ENCODE data around the gene TMEM232.
"Not testable (repeated sequence)": the region's sequence is repeated elsewhere in the genome, so short reads cannot be mapped to it uniquely, and the experiment has no call there.

TMEM232 gene

GRCh38 chr5:110616009-110616408 lies 110.5 kb downstream of the TMEM232 start:
- DNase-seq: no peak

DNA sequence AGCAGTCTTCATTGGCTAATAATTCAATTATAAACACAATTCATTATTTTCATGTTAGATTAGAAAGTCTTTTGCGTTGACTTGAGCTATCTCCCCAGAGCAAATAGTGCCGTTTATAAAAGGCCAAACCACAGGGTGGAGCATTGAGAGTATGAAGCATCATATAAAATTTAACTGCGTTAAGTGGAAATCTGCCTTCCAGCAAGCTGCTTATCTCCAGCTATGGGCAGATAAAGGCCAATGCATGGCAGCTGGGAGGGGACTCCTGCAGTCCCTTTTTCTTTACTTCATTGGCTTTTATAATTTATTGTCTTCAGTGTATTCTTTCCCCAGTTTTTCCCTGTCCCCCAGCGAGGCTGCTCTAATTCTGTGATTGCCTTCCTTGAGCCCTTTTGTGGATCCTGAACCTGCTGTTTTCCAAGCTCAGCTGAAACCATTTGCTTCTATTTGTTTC lies 113.7 kb downstream of the TMEM232 start:
- DNase-seq: no peak

GRCh38 chr5:110611817-110612216 lies 114.7 kb downstream of the TMEM232 start:
- DNase-seq: no peak

GRCh38 chr5:110594866-110595265 lies 131.6 kb downstream of the TMEM232 start:
- no peak for DNase-seq

GRCh38 chr5:110590187-110590586 lies 136.3 kb downstream of the TMEM232 start:
- peak; percentile 3 for DNase-seq

- no peak for DNase-seq
These were observed 138.0 kb downstream of the TMEM232 start for GRCh38 chr5:110588286-110588980.

DNA sequence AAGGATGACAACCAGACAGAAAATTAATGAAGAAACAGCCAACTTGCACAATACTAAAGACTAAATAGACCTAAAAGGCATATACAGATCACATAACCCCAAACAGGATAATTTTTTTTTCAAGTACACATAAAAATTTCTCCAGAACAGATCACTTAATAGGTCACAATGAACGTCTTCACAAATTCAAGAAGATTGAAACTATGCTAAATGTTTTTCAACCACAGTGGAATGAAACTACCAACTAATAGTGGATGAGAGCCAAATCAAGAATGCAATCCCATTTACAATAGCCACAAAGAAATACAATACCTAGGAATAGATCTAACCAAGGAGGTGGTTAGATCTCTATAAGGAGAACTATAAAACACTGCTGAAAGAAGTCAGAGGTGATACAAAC lies 145.8 kb downstream of the TMEM232 start:
- no peak for DNase-seq

- no peak for DNase-seq
These were observed 153.7 kb downstream of the TMEM232 start for GRCh38 chr5:110572729-110573128.

- no peak for DNase-seq
These were observed 164.3 kb downstream of the TMEM232 start for GRCh38 chr5:110562191-110562590.

DNA sequence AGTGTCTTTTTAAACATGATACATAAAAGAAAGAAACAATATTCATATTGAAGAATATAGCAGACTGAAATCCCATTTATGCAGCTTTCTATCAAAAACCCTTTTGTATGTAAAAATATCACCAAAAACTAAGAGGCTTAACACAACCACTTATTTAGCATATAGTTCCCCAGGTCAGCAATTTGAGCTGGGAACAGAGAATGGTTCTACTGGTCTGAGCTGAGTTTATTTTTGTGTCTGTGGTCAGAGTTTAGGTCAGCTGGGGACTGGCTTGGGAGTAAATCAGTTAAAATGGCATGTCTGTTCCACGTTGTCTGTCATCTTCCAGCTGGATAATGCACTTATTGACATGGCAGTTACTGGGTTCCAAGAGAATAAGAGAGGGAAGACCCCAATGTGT lies 165.0 kb downstream of the TMEM232 start:
- no peak for DNase-seq

DNA sequence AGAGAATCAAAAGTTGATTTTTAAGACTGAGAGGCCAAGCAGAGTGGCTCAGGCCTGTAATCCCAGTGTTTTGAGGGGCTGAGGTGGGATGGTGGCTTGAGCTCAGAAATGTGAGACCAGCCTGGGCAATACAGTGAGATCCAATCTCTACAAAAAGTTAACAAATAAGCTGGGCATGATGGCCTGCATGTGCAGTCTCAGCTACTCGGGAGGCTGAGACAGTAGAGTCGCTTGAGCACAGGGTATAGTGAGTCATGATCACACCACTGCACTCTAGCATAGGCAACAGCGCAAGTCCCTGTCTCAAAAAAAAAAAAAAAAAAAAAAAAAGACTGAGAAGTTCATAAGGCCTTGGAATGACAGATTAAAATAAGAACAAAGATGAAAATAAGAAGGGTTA lies 177.2 kb downstream of the TMEM232 start:
- DNase-seq: no peak

DNA sequence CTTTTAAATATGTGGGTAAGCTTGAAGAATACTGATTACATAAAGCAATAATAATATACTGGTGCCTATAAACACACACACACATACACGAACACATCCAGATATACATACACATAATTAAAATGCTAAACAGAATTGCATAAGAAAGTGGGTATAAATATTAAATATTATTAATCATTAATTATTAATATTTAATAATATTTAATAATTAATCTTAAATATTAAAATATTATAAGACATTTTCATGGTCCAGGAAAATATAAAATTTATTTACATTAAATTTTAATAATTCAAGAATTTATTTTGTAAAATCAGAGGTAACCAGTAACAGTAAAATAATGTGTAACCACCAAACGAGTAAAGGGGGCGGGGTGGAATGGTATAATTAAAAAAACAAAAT lies 178.3 kb downstream of the TMEM232 start:
- DNase-seq: no peak

- no peak for DNase-seq
These were observed 179.0 kb downstream of the TMEM232 start for GRCh38 chr5:110547495-110547894.

GRCh38 chr5:110545716-110546115 lies 180.8 kb downstream of the TMEM232 start:
- no peak for DNase-seq

- DNase-seq: no peak
These were observed 181.9 kb downstream of the TMEM232 start for GRCh38 chr5:110544603-110545002.

DNA sequence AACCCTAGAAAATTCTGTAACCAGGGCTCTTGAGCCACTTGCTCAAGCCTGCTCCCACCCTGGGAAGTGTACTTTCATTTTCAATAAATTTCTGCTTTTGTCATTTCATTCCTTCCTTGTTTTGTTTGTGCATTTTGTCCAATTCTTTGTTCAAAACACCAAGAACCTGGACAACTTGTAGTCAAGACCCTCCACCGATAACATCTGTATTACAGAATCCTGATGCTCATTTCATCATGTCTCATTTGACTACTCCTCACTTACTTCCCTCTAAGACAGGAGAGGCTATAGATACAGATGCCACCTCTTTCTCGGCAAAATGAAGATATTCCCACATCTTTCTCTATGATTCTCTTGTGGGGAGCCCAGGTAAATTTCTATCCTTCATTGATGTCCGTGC lies 183.5 kb downstream of the TMEM232 start:
- no peak for DNase-seq

GRCh38 chr5:110536120-110537115 lies 190.1 kb downstream of the TMEM232 start:
- DNase-seq: no peak

DNA sequence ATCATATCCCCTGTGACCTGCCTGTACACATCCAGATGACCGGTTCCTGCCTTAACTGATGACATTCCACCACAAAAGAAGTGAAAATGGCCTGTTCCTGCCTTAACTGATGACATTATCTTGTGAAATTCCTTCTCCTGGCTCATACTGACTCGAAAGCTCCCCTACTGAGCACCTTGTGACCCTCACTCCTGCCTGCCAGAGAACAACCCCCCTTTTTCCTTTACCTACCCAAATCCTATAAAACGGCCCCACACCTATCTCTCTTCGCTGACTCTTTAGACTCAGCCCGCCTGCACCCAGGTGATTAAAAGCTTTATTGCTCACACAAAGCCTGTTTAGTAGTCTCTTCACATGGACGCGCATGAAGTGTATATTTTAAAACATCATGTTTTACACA lies 191.3 kb downstream of the TMEM232 start:
- DNase-seq: not testable (repeated sequence)

GRCh38 chr5:110525762-110526161 lies 200.7 kb downstream of the TMEM232 start:
- DNase-seq: no peak

- no peak for DNase-seq
These were observed 209.1 kb downstream of the TMEM232 start for GRCh38 chr5:110517396-110517795.

- no peak for DNase-seq
These were observed 212.4 kb downstream of the TMEM232 start for GRCh38 chr5:110514030-110514429.

DNA sequence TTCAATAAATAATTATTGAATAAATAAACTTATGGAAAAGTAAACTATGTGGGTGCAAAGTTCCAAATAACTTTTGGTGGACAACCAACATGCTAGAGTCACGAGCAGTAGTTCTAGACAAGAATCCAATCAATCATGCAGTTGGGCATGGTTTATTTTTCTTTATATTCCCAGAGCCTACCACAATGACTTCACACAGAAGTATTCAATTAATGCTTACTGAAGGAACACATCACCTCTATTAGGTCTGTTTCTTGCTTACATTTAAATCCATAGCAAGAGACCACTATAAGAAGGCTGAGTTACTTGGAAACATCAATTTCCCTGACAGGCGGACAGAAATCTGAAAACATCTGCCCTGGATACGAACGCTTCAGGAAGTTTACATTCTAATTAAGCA lies 214.2 kb downstream of the TMEM232 start:
- DNase-seq: no peak

DNA sequence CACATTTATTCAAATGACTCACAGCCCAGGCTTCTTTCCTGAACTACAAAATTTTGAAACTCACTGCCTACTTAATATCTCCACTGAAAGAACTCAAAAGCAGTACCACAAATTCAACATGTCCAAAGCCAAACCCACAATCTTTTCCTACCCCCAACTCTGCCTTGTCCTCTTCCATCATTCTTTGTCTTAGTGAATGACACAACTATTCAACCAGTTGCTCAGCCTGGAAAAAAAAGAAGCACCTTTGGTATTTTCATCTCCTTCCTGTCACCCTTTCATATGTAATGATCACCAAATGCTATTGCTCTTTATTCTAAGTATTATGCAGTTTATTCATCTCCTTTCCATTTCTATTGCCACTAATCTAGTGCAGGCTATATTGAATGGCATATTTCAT lies 216.3 kb downstream of the TMEM232 start:
- no peak for DNase-seq

- DNase-seq: no peak
These were observed 218.5 kb downstream of the TMEM232 start for GRCh38 chr5:110507972-110508371.

Data from CD4-positive, alpha-beta T cell treated with Interleukin-10 for 1 hour (primary cell).